Hair follicular keratinocyte (primary cell): ENCODE results near the gene NPIPB6. TPM values are rescaled to one million over a fixed set of nuclear protein-coding genes. Genes with fewer than 3 reads are reported as not detected.

Experiments used
- total RNA-seq: library from RNA; depleted of rRNA; stranded (reverse); fragments of >200 nt; gene quantifications from 2 replicates; pipeline ENCODE4 v1.2.3, GENCODE V29; 2015

The NPIPB6 gene
- total RNA-seq: 0.04 and 0.47 TPM in 2 replicates

GRCh38 chr16:28363408-28363807, at the start of gene NPIPB6:
Gene NPIPB6, minus strand, starts transcription at chr16:28363508. Its CDS starts 686 bp downstream, at chr16:28362822.

GRCh38 chr16:28403220-28404072, 40.1 kb upstream of the NPIPB6 start, which contains the start of gene EIF3CL:
Gene EIF3CL, minus strand, starts transcription at chr16:28403841. Its CDS starts 223 bp downstream, at chr16:28403618.

Other genes with a start within 250 kb of the NPIPB6 start
- 62.3 and 93.1 TPM in 2 replicates for gene XPO6, start 151.5 kb downstream of the NPIPB6 start, total RNA-seq
- 0.08 TPM in 1 of 2 replicates, not detected in the other for gene SBK1, start 71.0 kb downstream of the NPIPB6 start, total RNA-seq
- gene EIF3CL, start 40.3 kb upstream of the NPIPB6 start, total RNA-seq: 107 and 134 TPM in 2 replicates
- gene NPIPB7, start 108.8 kb upstream of the NPIPB6 start, total RNA-seq: not detected in 2 replicates
- gene CLN3, start 128.6 kb upstream of the NPIPB6 start, total RNA-seq: 4.5 and 9.3 TPM in 2 replicates
- gene APOBR, start 131.1 kb upstream of the NPIPB6 start, total RNA-seq: 0.04 TPM in 1 of 2 replicates, not detected in the other
- gene IL27, start 143.3 kb upstream of the NPIPB6 start, total RNA-seq: not detected in 2 replicates
- gene NUPR1, start 175.5 kb upstream of the NPIPB6 start, total RNA-seq: 20.5 and 35.1 TPM in 2 replicates
- 14.3 and 17.2 TPM in 2 replicates for gene SGF29, start 190.4 kb upstream of the NPIPB6 start, total RNA-seq
- gene SULT1A2, start 233.5 kb upstream of the NPIPB6 start, total RNA-seq: 0.23 TPM in 1 of 2 replicates, not detected in the other
- 5.2 and 7.3 TPM in 2 replicates for gene SULT1A1, start 246.5 kb upstream of the NPIPB6 start, total RNA-seq